ENCODE results near the gene VAV2.

DNA sequence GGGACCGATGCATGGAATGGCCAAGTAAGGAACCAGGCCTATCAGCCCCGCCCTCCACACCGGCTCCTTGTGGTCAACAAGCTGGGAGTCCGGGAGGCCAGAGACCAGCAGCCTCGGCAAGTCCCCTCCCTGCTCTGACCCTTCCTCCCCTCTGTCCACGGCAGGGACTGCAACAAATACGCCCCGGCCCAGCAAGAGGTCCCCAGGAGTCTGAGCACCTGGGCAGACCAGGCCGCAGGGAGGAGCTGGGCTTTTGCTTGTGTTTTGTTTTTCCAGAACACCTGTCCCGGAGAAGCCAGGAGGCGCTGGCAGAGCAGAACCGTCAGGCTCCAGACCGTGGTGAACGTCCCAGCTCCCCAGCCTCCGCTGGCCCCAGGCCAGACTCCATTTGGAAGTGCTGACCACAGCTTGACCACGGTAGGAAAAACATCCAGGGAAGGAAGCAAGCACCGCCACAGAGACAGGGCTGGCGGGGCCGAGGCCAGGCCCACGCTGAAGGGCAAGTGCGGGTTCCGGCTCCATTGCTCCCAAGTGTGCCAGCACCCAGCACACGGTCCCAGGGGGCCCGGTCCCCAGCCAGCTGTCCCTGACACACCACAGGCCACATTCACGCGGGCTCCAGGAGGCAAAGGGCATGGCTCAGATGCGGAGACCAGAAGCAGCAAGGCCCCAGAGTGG, 56.7 kb downstream of the VAV2 start:
- TF ChIP-seq CHD2 (IDR thresholded peaks at IDR 0.05; ENCODE audit: low read length, partially characterized antibody), result no peak
- no peak for TF ChIP-seq BHLHE40 (IDR thresholded peaks at IDR 0.05; ENCODE audit: low read depth, low read length)

Data from A549 (cell line).